Activated CD4-positive, CD25-positive, alpha-beta regulatory T cell (primary cell): ENCODE results near the gene GRIA4.

Source experiments
- DNase-seq, 4 experiments: peaks; one replicate each; lab custom pipeline; 2025; lab: John Stamatoyannopoulos, UW

GRIA4 gene

DNA sequence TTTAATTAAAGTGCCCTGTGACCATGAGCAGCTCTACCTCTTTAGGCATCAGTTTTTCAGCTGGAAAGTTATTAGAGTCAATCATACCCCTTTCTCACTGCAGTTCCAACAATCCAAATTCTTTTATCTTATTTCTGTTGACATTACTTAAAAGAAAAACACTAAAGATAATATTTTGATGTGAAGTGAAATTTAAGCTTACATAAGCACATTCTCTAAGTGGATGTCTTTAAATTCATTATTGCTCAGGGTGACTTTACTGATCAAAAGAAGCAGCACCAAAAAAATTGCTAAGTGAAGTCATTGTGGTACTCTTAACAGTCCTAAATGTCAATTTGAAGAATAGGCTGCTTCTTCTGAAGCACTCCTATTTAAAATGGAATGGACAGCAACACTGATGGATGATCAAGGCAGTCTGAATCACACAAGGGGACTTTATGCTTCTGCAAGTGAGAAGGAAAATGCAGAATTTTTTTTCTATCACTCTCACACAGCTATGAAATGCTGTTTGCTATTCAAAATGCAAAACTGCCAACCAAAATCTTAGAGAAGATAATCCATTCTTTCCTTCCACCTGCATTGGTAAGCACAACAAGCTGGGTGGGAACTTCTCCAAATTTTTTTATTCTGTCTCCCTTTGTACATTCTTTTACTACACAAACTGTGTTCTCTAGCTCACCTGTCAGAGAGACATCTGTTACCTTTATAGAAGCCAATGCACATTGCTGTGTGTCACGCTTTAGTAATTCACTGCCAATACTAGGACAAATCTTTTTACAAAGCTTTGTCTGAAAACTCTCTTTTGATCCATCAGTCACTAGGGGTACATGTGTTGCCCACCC lies 179.9 kb downstream of the GRIA4 start:
- no peak for DNase-seq

DNA sequence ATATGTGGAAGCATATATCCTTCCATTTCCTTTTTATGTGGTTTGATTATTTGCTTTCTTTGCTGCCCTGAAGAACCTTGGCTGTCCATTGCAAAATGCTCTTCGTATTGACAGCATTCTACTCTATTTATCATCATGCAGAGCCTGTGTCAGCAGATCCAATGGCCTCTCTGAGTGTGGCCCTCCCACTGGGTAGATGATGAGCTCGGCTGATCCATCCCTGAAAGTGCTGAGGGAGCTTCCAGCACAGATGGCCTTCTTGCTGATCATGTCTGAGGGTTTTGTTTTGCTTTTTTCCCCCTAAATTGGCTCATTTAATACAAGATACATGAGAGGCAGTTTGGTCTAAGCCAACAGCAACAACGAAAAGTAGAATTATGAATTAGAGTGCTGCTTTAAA lies 181.0 kb downstream of the GRIA4 start:
- no peak for DNase-seq

DNA sequence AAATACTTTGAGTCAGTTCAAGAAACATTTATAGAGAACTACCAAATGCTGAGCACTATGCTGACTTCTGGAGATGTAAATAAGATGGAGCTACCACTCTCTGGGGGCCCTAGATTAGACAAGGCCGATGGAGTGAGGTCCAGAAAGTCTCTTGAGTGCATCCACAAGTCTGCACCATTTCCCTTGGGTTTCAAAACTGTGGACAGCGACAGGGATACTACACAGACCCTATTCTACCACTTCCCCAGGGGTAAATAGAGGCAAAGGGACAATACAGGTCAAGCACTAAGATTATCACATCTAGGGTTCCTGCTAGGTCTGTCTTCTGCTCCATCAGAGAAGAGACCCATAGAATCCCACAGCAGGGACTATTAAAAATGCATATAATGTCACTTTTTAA lies 183.2 kb downstream of the GRIA4 start:
- DNase-seq, result no peak

- DNase-seq, result no peak
Measured at GRCh38 chr11:105799263-105799662, 189.4 kb downstream of the GRIA4 start.

GRCh38 chr11:105799728-105800462 lies 190.0 kb downstream of the GRIA4 start:
- DNase-seq, result no peak

- DNase-seq, result no peak
Measured at GRCh38 chr11:105802390-105802789, 192.5 kb downstream of the GRIA4 start.

GRCh38 chr11:105811242-105811641 lies 201.4 kb downstream of the GRIA4 start:
- DNase-seq, result no peak

DNA sequence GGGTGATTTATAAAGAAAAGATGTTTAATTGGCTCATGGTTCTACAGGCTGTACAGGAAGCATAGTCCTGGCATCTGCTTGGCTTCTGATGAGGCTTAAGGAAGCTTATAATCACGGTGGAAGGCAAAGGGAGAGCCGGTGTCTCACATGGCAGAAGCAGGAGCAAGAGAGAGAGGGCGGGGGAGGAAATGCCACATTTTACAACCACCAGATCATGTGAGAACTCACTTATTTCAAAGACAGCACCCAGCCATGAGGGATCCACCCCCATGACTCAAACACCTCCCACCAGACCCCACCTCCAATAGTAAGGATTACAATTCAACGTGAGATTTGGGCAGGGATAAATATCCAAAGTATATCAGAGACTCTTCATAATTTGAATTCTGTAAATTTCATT lies 211.5 kb downstream of the GRIA4 start:
- DNase-seq, result no peak

DNA sequence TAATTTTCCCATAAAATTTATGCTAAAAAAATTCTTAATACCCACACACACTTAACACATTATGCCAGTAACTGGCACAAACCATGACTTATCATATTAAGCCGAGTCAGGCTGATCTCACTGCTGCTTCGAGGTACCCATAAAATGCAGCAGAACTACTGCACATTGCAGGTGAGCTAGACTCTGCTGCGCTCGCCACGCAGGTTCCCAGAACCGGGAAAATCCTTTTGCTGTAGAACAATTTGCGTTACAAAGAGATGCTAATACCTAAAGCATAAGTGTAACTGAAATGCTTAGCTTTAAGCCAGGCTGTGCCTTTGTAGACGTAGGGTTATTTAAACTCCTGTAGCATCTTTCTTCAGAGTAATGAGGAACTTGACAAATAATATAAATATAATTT lies 211.9 kb downstream of the GRIA4 start:
- DNase-seq, result no peak

GRCh38 chr11:105823495-105824033 lies 213.7 kb downstream of the GRIA4 start:
- DNase-seq, result no peak

DNA sequence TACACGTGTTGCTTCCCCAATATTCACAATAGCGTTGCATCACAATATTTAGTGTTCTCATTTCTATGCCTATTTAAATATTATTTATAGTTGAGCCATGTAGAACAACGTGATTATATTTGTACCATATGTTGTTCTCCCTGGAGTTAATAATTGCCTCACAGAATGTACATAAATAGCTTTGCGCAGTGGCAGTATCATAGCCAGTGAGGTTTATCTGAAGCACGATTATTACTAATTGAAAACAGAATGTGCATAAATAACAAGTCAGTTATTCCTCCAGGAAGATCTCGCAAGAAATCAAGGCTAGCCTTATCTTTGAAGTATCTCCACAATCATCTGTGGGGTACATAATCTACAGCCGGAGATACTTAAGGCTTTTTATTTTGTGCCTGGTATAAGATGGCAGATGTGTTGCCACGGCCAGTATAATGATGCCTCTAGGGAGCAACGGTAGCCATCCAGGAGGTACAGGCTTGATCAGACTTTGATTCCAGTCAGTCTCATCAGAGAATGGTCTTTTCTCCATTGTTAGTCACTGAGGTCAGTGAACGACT lies 214.7 kb downstream of the GRIA4 start:
- DNase-seq, result no peak

DNA sequence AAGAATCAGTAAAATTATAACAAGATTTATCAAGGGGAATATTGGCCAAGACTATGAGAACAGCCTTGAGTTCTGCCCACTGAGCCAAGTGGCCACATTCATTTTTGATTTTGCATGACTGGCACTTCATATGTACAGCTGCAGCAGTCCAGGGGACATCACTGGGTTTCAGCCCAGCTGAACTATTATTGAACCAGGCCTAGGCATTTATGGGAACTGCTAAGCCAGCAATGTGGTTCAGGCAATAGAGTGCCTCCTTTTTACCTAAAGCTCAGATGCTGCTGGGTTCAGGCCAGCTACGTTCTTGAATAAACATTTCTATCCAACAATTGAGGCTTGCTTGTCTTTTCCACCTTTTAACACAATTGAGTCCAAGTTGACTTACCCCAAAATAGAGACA lies 215.3 kb downstream of the GRIA4 start:
- DNase-seq, result no peak

GRCh38 chr11:105827906-105828305 lies 218.0 kb downstream of the GRIA4 start:
- DNase-seq, result no peak

DNA sequence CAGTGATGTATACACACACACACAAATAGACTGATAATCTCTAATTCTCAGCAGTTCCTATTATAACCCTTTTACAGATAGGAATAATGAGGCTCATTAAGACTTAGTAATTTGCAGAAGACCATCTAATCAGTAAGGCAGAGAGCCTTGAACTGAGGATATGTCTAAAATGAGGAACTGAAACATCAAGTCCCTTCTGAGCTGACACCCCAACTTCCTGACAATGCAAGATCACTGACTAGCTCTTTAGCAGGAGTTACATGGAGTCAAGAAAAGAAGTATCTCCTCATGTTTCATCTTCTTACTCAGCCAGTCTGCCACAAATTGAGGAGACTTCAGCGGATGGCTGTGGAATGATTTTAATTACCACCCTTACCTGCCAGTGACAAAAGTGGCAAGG lies 219.2 kb downstream of the GRIA4 start:
- DNase-seq, result no peak

GRCh38 chr11:105834461-105834860 lies 224.6 kb downstream of the GRIA4 start:
- DNase-seq, result no peak

DNA sequence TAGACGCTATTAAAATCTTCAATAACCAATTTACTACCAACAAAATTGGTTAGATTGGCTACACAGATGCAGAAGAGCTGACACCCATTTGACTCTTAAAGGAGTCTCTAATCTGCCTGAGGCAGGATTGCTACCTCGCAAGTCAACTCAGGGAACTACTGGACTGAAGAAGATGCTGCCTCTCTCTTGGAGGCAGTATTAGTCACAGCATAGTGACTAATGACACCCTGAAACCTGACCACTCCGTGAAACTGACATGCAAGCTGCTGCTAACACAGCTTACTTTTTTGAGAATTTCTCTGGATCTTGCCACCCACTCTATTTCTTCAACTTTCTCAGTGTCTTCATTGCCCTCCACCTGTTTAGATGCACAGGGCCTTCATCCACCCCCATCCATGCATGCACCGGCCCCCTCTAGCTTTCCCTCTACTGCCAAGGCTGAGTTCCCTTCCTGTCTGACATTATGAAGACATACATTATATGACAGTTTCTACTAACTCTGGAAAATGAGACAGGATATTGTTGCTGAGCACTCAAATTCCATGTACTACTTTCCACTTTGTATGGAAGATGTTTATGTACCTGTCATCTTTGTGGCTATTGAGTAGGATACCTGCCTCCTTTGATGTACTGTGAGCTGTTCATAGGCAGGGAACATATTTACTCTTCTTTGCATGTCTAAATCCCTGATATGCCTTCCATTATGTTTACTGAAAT lies 229.0 kb downstream of the GRIA4 start:
- DNase-seq, result no peak

GRCh38 chr11:105840391-105840790 lies 230.5 kb downstream of the GRIA4 start:
- DNase-seq, result no peak

DNA sequence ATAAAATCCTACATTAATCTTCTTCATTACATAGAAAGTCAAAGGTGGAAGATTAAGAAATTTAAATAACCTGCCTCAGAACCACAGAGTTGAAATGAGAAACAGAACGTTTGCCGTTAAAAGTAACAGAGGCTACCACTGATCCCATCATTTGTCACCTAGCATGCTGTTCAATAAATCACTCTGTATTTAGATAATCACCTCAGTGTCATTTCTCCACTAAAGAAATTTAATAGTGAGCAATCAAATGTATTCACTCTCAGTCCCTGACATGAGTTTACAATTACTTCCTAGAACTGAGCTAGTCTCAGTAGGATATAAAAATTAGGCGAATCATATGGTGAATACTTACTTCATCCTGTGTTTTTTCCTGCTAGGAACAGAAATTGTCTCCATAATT lies 242.5 kb downstream of the GRIA4 start:
- no peak for DNase-seq

GRCh38 chr11:105854269-105854668 lies 244.4 kb downstream of the GRIA4 start:
- no peak for DNase-seq

DNA sequence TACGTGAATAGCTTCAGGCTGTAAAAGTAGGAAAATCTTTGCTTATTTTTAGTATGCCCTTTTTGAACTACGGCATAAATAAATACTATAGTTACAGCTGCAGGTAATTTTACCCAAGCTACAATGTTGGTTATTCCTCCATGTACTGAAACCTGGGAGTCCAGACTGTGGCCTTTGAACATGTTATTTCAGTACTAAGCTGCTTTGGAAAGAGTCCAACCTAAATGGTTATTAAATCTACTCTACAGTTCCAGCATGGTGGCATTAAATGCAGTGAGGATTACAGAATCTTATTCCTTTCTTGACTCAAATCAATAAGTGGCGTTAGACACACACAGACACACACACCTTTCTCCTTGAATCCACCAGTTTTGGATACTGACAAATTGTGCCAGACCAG lies 247.1 kb downstream of the GRIA4 start:
- no peak for DNase-seq

- DNase-seq, result no peak
Measured at GRCh38 chr11:105857728-105858127, 247.9 kb downstream of the GRIA4 start.

GRCh38 chr11:105858841-105859240 lies 249.0 kb downstream of the GRIA4 start:
- DNase-seq, result no peak
